TTC549 (cell line): Measurements from ENCODE around the gene EPHA2.

Experiments used
- FAIRE-seq: peaks from 2 replicates; lab custom pipeline; 2012; peaks lifted over from hg19 to GRCh38; lab: Jason Lieb, UNC

The EPHA2 gene

DNA sequence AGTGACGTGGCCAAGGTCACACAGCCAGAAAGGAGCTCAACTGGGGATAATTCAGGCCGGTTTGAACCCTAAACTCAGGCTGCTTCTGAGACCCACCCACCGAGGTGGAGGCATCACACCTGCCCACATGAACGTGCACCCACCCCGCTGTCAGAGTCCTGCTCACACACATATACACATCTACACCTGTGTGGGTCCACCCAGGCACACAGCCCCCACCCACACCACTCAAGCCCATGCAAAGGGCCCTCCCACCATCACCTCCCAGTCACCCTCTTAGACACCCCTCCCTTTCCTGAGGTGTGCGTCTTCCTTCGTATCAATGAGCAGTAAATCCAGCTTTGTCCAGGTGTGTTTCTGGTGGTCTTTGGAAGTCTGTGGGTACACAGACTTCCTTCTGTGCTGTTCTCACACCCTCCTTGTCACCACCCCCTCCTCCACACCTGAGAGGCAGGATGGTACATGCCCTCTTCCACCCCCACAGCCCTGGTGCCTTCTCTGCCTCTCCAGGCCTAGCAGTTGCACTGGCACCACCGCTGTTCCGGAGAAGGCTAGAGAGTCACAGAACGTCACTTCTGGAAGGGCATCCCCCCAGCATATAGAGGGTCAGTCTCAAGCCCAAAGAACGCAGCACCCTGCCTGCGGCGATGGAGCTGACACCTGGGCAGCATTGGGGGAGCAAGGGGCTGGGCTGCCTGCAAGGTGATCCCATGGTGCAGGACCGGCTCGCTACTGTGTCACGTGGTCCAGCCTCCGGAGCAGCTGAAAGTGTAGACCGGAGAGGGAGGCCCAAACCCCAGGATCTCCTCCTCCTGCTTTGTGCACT, 63.6 kb downstream of the EPHA2 start:
- FAIRE-seq, result no peak

DNA sequence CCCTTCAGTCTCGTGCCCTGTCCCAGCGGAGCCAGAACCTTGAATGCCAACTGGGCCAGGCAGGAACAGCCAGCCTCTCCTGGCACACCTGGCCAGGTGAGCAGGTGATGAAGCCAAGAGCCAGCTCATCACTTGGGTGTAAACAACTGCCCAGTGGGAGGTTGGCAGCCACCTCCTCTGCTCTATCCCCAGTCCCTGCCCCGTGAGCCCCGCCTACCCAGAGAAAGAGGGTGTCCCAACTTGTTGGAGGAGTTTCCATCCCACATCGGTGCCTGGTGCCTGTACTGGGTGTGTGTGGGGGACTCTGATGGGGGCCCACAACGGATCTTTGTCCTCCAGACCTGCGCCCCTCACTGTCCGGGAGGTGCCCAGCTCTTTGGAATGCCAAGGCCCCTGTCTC, 64.6 kb downstream of the EPHA2 start:
- FAIRE-seq, result no peak

DNA sequence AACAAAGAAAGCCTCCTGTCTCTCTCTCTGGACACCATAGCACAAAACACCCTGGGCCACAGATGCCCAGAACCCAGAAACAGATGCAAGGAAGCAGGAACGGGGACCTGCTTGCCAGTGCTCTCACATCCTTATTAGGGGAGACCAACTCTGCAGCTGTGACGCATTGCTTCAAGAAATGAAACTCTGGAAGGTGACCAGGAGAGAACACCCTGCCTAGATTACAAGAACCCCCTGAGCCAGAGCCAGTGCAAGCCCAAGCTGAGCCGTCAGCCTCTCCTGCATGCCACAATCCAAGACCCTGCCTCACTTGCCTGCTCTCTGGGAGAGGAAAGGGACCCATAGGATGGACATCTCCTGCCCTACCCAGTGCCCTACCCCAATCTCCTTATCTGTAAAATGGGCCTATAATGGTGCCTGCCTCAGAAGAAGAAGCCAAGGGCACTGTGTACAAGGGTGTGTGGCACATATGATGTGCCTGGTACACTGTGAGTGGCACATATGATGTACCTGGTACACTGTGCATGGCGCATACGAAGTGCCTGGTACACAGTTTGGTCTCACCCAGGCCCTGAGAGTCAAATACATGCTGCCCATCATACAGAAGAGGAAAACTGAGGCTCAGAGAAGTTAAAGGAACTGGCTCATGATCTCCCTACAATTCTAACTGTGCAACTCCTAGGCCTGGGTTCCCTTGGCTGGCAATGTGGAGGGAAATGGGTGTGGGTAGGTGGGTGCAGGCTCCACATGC, 65.6 kb downstream of the EPHA2 start:
- no peak for FAIRE-seq

DNA sequence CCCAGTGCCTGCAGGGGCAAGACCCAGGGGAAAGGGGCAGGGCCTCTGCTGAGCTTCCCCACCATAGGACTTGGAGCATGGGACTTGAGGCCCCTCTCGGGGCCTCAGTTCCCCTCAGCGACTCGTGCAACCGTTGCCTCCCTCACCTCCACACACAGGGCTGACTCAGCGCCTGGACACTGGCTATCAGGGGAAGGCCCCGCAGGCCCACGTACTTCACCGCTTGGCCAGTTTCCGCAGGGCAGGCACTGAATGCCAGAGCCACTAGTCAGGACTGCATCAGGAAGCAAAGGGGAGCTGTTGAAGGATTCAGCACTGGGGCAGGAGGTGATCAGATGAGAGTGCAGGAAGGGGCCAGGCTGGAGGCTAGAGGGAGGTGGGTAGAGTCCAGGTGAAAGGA, 66.9 kb downstream of the EPHA2 start:
- FAIRE-seq, result no peak

DNA sequence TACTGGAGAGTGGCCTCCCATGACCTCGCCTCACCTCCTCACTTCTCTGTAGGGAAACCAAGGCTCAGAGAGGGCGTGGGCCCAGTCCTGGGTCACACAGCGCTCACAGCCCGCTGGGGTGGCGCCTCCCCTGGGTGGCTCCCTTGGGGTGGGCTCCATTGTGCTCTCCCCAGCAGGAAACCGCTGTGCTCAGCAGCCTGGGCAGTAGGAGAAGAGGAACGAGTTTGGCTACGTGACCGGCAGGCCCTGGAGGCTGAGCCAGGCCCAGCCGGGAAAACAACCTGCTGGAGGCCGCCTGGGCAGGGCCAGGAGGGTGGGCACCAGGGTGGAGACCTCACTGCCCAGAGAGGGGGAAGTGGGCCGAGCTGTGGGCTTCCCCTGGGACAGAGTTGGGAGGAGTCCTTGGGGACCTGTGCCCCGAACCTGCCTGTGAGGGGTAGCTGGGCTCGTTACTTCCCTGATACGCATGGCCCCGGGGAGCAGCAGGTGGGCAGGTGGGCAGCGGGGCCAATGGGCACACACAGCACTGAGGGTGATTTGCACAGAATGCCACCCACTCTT, 67.4 kb downstream of the EPHA2 start:
- no peak for FAIRE-seq

DNA sequence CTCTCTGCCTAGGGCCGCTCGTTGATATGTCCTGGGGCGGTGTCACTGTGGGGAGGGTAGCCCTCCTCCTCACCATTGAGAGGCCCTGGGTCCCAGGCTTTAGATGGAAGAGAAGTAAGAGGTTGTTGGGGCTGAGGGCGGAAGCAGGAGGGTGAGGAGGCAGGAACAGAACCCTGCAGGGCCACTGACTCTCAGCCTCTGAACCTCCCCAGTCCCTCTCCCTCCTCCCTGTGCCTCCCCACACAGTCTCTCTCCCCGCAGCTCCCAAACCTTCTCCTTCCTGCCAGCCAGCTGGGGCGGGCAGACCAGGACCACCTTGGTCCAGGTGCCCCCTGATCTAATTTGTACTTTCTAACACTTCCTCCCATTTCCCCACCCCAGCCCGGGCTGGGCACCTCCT, 68.1 kb downstream of the EPHA2 start:
- FAIRE-seq, result no peak

DNA sequence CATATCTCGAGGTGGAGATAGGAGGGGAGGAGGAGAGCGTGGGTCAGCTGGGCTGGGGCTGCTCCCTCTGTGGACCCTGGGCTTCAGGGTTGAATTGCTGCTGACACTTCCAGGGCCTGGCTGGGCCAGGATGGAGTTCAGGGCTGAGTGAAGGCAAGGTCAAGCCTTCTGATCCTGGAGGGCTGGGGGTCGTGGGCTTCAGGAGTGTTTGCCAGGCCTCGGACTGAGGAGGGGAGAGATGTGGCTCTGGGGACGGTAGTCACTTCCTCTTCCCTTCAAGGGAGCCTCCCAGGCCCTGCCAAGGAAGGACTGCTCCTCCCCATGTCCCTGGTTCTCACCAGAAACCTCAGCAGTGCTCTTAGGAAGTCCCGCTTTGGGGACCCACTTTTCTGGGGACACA, 70.3 kb downstream of the EPHA2 start:
- no peak for FAIRE-seq

DNA sequence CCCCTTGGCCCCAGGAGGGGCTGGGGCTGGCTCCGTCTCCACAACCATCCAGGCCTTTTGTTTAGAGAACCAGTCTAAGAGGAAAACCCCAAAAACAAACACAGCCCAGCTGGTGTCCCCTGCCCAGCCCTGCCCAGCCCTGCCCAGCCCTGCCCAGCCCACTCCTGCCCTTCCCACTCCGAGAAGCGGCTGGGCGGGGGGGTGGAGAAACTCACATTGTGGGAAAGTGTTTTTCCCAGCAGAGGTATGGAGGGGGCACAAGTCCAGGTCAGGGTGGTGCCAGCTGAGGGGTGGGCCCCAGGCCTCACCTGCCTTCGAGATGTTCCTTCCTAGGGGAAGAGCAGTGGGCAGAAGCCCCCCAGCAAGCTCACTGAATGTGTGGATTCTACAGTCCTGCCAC, 72.4 kb downstream of the EPHA2 start:
- FAIRE-seq, result no peak

DNA sequence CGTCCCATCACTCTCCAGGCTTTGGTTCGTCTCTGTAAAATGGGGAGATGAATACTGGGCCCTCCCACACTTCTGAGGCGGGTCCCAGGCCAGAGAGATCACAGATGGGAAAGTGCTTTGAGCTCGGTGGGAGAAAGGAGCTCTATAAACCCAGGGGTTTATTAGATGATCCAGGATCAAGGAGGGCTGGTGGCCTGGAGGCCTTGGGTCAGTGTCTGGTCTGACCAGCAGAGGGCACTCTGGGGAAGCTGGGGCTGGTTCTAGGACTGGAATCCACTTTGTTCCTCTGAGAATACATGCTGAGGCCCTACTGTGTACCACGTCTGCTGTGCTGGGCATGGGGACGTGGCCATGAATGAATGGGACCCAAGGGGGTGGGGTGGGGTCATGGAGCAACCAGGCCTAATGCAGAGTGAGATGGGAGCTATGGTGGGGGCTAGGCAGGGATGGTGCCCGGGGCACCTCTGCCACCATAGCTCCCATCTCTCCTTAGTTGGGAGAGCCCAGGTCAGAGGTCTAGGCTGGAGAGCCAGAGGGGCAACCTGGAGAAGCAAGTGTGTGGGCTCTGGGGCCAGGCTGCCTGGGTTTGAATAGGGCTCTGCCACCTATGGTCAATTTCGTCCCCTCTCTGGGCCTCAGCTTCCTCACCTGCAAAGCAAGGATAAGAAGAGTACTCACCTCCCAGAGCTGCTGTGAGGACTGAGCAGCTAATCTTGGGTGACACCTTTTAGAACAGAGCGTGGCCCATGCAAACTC, 73.4 kb downstream of the EPHA2 start:
- no peak for FAIRE-seq

DNA sequence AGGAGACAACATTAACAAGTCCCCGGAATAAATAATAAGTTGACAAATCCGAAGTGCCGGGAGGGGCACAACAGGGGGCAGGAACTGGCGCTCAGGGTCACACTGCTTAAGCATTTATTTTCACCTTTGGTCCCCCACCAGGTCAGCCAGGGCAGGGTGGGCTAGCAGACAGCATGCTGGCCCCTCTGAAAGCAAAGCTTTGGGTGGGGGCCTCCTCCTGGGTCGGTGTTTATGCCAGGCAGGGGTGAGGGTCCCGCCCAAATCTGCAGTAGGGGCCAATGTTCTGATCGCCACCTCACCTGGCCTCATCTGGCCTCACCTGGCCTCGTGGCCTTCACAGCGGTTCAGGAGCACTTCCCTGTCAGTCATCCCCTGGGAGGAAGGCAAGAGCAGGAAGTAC, 74.2 kb downstream of the EPHA2 start:
- no peak for FAIRE-seq

DNA sequence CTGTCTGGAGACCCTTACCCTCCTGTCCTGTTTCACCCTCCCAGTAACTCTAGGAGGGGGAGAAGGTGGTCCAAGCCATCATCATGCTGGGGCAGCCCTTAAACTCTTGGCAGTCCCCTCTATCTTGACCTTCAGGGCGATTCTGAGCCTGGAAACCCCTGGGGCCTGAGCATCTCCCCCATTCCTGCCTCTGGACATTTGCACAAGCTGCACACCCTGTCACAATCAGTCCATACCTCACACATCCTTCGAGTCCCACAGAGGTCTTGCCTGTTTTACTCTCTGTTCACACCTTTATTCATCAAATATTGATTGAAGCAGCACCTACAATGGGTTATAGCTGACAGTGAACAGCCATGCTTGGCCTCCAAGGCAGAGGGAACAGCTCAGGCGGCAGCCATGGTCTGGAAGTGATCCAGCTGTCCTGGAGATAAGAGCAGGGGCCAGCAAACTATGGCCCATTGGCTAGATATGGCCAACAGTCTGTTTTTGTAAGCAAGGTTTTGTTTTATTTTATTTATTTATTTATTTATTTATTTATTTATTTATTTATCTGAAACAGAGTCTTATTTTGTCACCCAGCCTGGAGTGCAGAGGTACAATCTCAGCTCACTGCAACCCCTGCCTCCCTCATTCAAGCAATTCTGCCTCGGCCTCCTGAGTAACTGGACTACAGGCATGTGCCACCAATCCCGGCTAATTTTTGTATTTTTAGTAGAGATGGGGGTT, 75.3 kb downstream of the EPHA2 start:
- FAIRE-seq, result no peak

DNA sequence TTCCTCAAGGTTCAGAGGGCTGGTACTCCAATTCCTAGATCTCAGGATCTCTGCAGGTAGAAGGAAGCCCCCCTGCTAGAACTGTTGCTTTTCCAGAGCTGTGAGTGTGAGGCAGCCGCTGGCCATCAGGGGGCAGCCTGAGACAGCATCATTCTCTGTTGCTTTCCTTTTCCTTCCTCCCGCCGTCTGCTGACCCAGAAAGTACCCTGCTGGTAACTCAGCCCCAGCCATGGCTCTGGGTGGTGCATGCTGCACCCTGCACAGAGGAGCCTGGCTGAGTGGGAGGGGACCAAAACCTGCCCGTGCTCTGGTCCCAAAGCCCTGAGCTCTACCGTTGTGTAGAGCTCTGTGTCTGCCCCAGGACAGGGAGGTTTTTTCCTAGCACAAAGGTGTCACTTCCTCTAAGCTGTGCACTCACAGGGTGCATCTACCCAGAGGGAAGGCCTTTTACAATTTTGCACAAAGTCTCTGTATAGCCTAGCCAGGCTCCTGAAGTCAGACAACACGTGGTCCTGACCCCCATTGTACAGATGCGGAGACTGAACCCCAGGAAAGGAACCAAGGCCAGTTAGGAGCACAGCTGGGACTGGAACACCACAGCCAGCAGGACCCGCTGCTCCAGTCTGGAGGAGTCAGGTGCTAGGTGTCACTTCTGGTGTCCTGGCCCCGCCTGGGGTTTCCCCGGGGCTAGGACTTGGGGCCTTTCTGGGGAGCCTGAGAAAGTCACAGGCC, 76.8 kb downstream of the EPHA2 start:
- FAIRE-seq, result no peak

DNA sequence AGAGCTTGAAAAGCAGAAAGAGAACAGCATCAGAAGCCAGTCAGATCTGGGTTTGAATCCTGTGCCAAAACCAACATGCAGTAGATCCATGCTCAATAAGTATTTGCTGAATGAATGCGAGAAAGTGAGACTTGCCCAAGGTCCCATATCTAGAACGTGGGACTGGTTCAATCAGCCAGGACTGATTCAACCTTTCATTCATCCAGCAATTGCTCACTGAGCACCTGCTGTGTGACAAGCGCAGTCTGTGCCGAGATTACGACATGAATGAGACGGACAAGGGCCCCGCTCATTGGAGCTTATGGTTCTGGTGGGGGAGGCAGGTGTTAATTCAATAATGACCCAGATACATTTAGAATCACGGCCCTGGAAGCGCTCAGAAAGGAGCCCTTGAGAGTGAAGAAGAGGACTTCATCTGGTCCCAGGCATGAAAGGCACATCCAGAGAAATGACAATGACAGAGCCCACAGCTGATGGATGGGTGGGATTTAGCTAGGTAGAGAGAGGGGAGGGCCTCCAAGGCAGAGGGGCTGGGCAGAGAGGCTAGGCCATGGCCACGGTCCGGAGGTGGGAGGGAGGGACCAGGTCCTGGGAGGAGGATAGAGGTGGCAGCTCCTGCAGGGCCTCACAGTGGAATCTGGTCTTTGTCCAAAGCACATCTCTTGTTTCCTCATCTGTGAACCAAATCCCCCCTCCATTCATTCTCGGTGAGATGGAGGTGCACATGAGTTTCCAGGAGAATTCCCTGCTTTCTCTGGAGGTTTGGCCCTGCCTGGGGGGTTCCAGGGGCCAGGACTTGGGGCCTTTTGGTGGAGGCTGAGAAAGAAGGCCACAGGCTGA, 78.2 kb downstream of the EPHA2 start:
- no peak for FAIRE-seq

DNA sequence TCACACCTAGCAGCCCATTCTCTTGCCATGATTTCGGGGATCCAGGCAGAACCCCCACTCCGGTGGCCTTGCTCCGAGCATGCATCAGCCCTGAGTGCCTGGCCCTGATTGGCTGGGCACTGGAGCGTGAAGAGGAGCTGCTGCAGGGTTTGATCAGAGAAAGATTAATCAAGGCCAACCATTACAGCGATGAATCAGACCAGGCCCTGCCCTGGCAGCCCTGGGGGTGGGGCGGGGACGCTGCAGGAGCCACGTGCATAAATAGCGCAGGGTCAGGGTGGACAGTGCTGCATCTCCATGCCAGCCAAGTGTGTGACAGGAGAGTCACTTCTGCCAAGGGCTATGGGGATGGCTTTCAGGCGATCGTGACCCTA, 79.0 kb downstream of the EPHA2 start:
- FAIRE-seq, result no peak

DNA sequence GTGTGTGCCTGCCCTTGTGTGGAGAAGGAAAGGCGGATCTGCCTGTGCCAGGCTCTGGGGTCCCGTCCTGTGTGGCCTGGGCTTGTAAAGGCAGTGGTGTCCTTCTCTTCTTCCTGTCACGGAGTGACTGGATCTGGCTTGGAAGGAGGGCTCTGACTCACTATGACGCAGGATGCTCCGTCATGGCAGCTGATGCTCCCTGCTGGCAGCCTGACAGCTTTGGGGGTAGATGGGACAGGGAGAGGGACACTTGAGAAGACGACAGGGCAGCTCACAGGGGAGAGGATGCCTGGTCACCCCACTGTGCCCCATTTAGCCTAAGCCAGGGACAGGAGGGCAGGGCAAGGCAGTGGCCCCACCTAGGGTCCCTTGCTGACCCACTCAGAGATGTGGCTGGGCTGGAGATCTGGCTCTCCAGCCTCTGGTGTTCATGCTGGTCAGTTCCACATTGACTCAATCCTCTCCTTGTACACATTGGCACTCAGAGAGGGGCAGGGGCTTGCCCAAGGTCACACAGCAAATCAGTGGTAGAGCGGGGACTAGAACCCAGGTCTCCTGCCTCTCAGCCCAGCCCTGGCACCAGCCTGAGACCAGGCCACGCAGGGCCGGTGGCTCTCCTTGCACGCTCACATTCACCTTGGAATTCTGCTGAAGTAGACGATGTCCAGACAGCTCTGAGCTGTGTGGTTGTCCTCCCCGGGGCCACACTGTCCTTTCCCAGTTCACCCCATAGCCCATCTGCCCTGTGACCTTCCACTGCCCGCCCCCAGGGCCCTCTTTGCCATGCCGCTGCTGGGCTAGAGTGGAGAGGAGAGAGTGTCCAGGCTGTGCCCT, 79.6 kb downstream of the EPHA2 start:
- no peak for FAIRE-seq

DNA sequence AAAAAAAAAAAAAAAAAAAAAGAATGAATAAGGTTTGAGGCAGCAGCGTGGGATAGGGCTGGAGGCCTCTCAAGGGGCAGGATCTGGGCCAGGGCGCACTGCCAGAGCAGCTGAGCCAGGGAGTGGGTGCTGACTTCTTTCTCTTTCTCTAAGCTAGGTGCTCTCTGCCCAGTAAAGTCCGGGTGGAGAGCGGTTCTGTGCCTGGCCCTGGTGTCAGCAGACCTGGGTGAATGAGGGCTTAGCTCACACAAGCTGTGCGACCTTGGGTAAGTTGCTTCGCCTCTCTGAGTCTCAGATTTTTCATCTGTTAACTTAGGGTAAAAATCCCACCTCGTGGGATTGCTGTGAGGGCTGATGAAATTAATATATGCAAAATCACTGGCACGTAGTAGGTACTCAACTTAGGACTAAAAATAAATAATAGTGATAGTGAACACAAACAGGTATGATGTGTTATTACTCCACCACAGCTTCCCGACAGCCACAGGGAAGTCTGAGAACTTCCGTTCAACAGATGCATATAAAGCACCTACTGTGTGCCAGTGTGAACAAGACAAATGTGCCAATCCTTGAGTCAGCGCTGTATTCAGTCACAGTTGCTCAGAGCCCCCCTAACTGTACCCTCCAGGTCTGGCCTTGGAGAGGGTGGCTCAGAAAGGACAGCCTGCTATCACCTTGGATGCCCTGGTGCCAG, 80.4 kb downstream of the EPHA2 start:
- FAIRE-seq, result no peak
